ENCODE data around the gene NXN.

The NXN gene

DNA sequence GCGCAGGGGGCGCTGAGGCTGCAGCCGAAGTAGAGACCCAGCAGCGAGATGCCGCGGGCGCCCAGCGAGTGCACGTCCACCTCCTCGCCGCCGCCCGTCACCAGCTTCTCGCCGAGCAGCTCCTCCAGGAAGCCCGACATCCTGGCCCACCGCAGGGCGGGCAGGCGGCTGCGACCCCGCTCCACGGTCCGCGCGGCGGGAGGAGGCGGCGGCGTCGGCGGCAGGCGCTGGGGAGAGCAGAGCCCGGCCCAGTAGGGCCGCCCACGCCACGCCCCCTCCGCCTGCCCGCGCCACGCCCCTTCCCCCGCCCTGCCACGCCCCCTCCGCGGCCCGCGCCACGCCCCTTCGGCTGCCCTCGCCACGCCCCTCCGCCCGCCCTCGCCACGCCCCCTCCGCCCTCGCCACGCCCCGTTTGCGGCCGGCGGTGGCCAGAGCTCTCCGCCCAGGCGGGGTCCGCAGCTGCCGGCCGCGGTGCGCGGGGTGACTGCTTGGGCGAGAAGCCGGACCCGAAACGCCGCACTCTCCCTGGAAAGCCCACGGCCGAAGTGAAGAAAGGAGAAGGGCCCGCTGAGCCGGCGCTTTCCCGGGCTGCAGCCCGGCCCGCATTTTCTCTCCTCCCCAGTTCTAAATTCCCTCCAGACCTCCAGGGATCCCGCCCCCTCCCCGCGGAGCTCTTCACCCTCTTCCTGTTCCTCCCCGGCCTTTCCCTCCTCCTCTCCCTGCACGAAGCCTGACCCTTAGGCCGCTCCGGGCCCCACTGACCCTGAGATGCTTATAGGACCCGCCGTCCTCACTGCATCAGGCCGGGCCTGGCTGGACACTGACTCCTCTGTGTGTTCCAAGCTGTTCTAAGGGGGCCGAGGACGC is at the start of gene NXN:
Gene NXN, minus strand, starts transcription at position 238 of the 867 bp plus-strand sequence.
- DNase-seq (ENCODE audit: low read depth), result no peak

DNA sequence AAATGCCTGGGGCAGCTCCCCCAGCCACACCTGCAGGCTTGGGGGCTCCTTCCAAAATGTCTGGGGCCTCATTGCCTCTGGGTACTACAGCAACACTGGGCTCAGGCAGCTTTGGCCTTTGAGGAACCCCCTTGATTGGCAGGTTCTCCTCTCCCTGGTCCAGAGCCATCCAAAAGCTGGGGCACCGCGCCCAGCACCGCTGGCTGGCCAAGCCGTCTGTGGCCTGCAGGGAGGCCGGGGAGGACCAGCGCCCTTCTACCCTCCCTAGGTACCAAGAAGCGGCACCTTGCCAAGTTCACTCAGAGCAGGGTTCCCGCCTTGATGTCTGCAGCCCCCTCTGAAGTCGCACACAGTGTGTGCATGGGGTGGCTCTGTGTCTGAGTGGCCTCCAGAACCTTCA is 47.5 kb upstream of the NXN start:
- DNase-seq (ENCODE audit: low read depth), result no peak

DNA sequence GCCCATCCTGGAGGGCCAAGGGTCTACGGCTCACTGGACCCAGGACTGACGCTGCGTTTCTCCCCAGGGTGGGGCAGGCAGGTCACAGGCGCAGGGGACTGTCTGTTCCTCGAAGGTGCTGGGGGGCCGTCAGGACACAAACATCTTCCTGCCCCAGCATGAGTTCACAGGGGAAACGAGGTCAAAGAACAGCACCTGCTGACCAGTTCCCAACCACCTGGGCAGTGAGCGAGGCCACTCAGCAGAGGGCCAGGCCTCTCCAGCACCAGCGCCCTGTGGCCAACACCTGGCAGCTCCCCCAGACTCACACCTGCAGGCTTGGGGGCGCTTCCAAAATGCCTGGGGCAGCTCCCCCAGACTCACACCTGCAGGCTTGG is 47.0 kb upstream of the NXN start:
- DNase-seq (ENCODE audit: low read depth), result no peak

DNA sequence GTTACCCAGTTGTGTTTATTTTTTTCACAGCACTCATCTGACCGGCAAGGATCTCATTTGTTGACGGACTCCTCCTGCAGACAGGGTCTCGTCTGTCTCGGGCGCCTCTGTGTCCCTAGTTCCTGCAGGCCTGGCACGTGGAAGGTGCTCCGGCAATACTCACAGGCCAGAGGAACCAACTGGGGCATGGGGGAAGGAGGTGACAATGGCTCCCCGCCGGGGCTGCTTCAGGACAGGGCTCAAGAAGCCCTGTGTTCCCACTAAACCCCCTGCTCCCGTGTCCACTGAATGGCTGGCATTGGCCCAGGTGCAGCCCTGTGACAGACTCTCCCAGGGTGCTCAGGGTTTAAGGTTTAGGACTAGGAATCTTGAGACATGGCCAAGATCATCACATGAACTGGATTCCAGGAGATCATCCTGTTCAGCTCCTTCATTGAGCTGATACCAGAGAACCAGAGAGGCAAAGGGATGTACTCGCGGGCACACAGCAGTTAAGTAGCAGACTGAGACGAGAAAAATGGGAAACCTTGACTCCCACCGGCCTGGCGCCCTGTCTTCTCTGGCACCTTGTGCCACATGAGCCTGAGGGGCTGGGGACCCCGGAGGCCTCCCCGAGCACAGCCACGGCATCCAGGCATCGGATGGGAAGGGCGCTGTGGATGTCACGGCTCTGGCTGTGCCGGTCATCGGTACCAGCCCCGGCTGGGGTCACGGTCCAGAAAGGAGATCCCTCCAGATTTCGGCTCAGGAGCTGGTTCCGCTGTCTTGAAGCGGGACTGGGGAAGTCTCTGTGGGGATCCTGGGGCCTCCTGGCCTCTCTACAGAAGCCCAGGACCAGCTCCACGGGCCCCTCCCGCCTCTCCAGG is 46.4 kb upstream of the NXN start:
- DNase-seq (ENCODE audit: low read depth), result no peak

DNA sequence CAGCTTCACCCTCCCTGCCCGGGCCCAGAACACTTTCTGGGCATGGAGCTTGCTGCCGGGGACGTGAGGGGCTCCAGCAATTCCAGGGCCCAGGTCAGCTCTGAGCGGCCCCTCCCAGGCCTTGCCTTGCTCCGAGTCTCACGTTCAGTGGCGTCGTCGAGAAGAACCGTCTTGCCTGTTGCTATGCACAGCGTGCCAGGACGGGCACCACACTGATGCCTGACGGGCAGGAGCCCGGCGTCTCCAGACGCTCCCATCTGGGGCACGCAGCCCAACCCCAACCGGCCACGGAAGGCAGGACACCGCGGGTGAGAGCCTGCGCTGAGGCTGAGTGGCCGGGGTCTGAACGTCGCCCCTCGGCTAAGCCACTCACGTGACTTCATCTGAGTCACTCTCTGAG is 44.5 kb upstream of the NXN start:
- no peak for DNase-seq (ENCODE audit: low read depth)

DNA sequence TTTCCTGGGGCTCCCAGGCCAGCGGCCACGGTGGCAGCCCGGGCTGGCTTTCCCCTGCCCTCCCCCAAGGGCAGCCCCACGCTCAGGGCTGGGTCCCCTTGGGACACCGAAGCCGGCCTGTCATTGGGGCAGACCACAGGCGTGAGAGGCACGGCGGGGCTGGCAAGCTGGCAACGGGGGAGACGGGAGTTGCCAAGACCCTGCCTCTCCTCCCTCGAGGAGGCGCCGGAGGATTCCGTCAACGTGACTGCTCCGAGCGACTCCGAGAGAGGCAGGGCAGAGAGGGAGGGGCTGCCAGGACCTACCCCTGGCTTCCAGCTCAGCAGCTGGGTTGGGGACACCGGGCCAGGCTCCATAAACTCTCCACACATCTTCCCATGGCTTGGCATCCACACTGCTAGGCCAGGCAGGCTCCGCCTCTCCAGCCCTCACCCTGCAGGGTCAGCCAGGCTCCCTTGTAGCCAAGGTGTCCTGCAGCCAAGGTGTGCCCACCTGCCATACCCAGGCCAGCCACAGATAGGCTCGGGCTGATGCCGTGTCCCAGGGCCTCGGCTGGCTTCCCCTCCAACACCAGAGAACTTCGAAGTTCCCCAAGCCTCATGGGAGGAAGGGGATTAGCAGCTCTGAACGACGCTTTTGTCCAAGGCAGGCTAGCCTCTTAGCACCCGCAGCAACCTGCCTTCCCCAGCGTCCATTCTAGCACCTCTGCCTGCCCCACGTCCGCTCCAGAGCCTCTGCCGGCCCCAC is 42.9 kb upstream of the NXN start:
- DNase-seq (ENCODE audit: low read depth), result no peak

DNA sequence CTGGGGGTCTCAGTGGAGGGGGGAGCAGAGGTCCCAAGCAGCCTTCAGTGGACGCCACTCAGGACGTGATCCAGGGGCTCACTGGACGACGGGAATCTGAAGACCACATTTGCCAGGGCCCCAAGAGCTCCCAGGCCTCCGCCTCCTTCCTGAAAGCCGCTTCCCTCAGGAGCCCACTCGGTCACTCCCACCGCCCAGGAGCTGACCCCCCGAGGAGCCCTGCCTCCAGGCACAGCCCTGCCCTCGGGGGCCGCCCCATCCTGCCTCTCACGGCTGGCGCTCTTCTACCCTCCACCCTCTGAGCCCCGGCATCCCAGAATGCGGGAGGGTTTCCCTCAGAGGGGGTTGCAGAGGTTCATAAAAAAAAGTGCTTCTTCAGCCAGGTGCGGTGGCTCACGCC is 41.6 kb upstream of the NXN start:
- DNase-seq (ENCODE audit: low read depth), result no peak

DNA sequence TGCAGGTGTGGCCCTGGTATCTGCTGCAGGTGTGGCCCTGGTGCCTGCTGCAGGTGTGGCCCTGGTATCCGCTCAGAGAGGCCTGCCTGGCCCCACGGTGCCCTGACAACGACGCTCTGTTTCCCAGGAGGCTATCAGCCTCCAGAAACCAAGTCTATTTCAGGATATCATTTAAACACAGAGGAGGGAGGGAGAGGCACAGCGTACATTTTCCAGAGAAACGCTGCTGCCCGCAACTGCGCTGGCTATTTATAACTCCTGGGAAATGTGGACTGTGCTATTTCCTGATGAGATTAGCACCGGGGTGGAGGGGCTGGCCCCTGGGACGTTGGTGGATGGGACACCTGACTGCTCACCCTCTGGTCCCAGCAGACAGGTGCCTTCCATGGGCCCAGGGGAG is 39.9 kb upstream of the NXN start:
- no peak for DNase-seq (ENCODE audit: low read depth)

DNA sequence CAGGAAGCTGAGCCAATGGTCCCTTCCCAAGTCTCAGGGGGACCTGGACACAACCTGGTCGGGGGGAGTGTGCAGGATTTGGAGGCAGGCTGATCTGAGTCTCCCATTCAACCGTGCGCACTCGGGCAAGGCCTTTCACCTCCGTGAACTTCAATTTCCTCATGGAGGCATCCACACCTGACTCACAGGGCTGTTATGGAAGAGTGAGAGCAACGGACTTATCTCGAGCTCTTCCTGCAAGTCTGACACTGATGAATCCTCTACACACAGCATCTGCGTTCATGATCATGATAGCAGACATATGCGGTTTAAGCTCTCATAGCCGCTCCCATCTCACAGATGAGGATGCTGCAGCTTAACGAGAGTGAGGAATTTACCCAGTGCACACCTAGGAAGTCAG is 39.0 kb upstream of the NXN start:
- DNase-seq (ENCODE audit: low read depth), result no peak

DNA sequence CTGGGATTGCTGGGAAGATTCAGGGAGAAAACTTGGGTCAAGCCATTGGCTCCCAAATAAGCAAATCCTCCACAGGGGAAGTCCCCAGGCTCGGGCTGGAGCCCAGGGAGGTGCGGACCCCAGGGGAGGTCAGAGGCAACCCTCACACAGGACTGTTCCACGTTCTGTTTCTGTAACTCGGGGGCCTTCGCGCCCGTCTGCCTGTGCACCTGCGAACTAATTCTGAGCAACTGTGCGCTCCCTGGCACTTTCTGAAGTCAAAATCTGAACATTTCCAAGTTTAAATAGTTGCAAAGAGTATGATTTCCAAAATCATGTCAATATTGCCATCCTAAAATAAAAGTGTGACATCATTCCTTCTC is 34.1 kb upstream of the NXN start:
- DNase-seq (ENCODE audit: low read depth), result no peak

DNA sequence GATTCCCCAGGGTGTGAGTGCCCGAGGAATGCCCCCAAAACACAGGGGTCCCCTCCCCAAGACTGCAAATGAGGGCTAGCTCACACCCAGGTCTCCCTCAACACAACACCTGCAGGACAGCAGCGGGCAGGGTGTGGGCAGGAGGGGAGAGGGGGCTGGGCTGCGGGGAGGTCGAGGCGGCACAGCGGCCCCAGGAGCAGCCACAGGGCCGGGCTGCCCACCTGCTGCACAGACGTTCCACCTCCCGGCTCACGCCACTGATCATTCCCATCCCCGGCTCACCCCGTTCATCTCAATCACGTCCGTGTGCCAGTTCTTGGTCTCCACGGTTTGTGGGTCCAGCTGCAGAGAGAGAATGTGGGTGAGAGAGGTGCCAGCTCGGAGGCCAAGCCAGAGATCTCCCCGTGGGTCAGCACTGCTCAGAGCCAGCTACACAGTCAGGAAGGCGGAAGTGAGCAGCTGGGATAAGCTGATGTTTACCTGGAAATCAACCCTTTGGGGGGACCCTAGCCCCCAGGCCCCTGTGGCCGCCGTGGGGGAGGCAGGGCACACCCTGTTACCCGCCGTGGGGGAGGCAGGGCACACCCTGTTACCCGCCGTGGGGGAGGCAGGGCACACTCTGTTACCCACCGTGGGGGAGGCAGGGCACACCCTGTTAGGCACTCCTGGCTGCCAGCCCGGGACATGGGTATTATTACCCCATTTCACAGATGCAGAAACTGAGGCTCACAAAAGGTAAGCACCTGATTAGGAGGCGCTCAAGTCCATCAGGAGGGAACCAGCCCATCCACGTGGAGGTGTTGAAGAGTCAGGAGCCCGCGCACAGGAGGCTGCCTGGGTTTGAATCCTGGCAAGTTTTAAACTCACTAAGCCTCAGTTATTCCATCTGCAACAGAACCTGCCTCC is 33.5 kb upstream of the NXN start:
- no peak for DNase-seq (ENCODE audit: low read depth)

DNA sequence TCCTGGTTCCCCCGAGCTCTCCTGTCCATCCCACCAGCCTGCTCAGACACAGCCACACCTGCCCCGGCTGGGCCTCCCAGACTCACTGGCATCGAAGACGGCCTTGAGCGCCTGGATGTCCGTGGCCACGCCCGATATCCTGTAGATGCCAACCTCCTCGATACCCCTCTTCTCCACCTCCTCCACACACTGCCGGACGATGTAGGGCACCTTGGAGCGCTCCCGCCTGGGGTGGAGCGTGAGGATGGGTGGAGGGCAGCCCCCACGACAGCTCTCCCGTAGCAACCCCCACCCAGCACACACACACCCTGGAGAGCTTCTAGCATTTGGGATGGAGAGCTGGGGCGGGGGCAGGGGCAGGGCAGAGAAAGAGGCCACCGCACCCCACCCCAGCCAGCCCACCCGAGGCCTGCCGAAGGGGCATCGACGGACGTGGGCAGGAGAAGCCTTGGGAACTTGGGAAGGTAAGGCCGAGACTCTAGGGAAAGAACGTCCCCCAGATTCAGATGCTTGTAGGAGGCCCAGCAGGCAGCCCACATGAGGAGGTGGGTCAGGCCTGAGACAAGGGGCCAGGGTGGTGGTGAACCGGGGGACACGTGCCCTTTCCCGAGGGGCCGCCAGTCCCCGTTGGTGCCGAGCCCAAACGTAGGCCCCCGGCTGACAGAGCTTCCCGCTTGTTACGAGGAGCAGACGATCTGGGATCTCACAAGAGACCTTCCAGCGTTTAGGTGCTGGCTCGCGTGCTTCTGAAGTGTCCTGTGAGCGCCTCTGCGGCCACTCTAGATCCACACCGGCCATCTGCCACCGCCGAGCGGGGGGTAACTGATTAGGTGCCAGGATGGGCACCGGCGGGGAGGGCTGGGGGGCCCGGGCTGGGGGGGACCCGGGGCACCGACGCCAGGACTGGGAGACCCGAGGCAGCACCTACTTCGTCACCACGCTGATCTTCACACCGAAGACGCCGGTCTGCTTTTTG is 32.5 kb upstream of the NXN start:
- no peak for DNase-seq (ENCODE audit: low read depth)

DNA sequence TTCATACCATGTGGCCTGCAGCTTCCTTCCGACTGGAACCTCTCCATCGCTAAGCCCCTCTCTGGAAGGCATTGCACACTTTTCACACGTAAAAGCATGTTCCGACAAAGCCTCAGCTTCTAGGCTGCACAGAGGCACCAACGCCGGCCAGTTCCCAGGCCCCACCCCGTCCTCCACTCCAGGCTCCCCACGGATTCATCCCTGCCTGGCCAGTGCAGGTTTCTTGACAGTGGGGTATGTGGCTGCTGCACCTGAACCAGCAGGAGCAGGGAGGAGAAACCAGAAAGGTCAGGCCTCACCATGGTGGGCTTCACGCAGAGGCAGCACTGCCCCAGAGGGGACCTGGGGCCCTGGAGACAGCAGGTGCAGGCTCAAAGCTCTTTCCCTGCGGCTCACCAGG is 31.6 kb upstream of the NXN start:
- DNase-seq (ENCODE audit: low read depth), result no peak

DNA sequence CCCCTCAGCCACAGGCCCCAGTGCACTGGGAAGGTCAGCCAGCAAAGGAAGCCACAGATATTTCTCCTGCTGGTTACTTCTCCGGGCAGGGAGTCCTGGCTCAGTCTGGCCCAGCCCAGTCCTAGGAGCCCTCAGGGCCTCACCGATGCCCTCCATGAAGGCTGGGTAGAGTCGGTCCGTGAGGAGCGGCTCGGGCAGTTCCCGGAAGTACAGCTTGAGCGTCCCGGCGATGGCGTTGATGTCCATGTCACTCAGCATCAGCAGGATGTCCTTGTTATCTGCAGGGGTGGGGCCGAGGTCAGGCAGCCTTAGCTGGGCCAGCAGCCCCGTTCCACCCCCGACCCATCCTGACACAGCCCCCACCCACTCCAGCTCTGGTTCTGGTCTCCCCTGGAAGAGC is 31.0 kb upstream of the NXN start:
- DNase-seq (ENCODE audit: low read depth), result no peak

DNA sequence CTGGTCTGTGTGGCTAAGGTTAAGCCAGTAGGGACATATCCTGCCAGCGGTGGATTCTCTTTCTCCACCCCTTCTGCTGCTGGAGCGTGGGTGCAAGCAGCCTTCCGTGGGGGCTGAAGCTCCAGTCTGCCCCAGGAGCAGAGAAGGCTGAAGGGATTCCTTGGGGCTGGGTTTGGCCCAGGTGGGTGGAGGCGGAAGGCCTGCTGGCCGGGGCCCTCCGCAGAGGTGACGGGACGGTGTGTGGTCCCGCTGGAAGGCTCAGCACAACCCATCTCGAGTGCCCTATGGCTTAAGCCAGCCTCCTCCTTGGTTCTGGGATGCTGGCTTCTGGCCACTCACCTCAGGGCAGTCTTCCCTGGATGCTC is 30.5 kb upstream of the NXN start:
- DNase-seq (ENCODE audit: low read depth), result no peak

DNA sequence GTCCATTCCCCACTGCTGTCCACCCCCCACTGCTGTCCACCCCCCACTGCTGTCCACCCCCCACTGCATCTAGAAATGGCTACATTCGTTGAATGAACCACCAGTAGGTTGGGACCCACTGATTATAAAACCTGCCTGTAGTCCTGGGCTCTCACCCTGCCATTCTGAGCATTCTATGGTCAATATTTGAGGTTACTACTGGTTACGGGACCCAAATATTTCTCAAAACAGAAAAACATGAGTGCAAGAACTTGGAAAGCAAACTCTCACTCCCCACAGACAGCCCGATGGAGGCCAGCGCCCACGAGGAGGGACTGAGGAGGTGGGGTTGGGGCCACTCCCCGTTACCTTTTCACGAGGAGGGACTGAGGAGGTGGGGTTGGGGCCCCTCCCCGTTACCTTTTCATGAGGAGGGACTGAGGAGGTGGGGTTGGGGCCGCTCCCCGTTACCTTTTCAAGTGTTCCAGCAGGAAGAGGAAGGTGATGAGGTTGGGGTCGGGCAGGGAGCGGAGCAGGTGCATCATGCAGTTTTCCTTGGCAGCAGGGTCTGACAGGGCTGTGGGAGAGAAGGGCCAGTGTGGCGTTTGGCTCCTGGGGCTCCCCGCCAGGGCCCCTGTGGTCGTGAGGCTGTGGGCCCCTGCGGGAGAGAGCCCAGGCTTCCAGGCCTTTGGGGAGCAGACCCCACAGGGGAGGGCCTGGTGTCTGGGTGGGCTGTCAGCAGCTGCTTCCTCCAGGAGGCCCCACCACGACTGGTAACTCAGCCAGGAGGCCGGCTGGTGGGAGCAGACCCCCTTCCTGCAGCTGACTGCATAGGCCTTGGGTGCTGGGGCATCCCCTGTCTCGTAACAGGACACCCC is 29.9 kb upstream of the NXN start:
- no peak for DNase-seq (ENCODE audit: low read depth)

DNA sequence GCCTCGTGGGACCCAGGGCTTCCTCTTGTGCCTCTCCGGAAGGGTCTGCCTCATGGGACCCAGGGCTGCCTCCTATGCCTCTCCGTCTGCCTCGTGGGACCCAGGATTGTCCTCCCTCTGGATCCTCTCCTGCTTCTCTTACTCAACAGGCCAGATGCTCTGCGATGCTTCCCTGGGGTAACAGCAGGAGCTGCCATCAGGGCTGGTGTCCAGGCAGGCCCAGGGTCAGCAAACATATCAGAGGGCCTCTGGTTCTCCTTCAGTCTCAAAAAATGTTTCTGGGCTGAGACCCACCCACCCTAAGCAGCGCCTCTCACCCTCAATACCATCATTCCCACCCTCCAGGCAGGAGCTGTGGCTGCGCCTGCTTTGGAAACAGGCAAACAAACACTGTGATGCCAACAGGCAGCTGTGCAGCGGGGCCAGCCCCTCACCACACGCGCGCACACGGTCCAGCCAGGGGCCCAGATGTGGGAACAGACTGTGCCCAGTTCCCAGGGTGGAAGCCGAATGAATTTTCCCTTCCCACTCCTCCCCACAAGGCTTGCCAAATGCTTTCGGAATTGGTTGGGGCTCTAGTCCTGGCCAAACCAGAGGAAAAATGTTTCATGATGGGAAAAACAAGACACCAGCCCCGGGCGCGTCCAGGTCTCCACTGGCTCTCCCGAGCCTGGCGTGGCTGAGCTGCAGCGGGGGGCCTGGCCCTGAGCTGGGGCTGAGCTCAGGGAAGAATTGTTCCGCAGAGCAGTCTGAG is 28.6 kb upstream of the NXN start:
- DNase-seq (ENCODE audit: low read depth), result no peak

DNA sequence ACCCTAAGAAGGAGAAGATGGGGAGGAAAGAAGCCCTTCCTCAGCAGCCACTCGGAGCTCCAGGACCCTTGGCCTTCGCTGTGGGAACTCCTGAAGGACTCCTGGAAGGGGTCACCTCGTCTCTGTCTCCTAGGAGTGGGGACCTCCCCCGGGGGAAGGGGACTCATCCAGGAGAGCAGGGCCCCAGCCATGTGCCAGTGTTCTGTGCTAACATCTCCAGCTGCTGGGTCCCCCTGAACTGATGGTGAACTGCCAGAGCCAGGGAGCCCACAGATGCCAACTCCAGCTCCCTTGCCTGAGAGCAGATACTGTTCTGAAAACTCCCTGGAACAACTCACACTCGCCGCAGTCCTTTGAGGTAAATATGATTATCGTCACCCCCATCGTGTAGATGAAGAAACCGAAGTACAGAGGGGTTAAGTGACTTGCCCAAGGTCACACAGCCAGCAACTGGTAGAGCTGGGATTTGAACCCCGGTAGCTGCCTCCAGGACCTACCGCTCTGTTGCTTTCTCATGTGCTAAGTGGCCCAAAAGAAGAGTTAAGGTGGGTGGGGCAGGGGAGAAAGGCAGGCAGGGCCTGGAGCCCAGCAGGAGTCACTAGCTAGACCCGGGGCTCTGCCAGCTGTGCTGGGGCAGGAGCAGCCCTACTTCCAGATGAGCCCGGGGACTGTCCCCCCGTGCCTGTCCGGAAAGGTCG is 27.9 kb upstream of the NXN start:
- DNase-seq (ENCODE audit: low read depth), result no peak
